HG02840 (cell line): ENCODE data around the gene FAF1.

Experiments used
- ATAC-seq: cut with Tn5 transposase; IDR thresholded peaks from one replicate; pipeline ENCODE4 v1.9.1; 2021; ENCODE audit warnings: mild to moderate bottlenecking, moderate library complexity, moderate number of reproducible peaks; ENCODE audit not compliant: unreplicated experiment, low FRiP score

FAF1 gene

DNA sequence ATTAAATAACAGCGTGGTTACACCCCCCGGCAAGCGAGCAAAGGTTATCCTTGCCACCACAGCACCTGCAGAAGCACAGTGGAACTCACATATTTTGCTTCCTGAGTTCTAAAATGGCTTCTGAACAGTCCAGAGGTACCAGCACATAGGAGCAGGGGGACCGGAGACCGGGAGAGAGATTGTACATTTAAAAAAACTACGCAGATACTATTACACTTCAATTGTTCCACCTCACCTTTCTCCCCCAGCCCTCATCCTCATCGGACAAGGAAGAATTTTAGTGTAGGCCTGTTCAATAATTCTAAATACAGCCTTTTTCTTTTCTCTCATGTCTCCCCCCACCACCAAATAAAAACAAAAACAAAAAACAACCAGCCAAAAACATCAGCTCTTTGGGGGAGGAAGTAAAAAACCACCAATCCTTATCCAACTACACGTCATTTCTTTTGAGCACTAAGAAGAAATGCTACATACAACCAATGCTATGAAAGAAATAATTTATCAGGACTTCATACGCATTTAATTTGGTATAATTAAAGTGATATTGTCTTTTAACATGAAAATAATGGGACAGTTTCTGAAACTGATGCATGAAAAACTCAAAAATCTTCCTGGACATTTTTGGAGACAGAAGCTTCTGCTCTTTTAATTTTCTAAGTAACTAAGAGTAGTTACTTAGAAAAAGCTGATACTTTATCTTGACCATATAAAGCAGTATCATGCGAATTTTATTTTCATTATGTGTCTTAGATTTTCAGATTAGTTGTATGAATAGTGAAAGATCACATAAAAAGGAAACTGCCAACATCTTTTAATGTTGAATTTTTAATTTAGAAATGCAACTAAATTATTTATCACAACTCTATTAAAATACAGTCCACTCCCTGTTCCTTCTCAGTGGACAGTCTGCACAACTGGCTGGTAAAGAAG is 19.1 kb upstream of the FAF1 start:
- no peak for ATAC-seq

DNA sequence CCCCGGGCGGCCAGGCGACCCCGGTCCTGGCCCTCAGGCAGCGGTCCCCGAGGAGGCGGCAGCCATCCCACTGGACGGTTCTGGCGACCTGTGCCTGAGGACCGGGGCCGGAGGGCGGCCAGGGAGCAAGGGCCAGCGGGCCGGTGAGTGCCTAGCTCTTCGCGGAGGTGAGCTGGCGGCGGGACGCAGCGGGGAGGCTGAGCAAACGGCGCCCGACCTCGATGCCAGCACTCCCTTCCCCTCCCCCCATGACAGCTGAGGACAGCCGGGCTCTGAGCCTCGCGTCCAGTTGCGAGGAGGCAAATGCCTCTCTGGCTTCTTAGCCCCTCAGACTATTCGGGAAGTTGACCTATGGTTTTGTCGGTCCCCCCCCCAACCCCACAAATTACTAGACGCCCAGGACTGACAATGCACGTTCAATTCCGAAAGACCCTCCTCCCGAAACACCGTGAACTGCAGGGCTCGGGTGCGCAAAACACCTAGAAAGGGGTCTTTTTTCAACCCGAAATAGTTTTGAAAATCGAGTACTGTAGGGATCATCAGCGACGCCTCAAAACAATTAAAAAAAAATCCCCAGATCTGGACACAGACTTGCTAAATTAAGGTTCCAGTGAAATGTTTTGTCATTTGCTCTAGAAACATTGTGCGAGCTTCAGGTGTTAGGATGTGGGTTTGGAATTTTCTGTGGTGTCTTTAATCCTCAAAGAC is 18.2 kb upstream of the FAF1 start:
- ATAC-seq = peak; percentile 34

- peak; percentile 40 for ATAC-seq
Observed at GRCh38 chr1:50977575-50978143, 17.6 kb upstream of the FAF1 start.

DNA sequence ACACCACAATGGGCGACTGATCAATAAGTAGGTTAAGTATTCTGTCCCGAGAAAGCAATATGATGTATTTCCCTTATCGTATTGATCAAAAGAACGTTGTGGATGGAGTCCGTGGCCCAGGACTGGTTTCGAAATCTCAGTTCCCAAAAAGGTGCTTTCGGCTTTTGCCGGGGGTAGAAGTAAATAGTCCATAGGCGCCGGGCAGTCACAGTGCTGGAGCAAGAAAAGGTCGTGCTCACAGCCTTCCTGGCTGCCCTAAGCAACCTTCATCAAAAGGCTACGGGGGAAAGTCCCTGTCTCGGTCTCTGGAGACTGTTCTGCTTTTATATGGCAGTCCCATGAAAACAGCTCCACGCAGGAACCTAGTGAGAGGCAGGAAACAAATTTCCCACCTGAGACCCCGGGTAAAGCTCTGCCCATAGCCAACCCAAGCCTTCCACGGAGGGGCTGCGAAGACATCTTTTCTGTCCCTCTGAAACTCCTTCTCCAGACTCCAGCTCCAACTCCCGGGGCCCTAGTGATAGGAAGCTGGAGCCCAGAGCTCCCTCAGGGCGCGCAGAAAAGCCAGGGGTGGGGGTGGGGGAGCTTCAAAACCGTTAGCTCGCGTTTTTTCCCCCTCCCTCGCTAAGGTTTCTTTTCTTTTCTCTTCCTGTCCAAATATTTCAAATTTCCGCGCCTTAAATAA is 17.0 kb upstream of the FAF1 start:
- peak; percentile 48 for ATAC-seq

GRCh38 chr1:50976111-50976889 is 16.2 kb upstream of the FAF1 start:
- ATAC-seq = peak; percentile 3

DNA sequence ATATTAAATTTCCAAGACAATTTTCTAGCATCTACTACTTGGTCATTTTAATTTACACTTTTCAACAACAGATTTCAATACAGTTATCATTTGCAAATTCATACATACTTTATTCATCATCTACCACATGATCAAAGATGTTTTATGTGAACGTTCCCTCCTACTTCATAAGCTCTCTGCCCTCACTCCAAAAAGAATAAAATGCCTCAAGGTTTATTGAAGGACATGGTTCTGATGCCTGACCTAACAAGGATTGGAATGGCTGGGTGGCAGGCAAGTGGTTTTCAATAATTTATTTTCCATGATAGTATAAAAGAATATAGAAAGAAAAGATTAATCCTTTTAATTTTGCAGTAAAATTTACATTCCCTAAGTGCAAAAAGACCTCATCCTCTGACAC is 15.4 kb upstream of the FAF1 start:
- ATAC-seq = no peak

GRCh38 chr1:50974618-50974935 is 14.5 kb upstream of the FAF1 start:
- ATAC-seq = no peak

DNA sequence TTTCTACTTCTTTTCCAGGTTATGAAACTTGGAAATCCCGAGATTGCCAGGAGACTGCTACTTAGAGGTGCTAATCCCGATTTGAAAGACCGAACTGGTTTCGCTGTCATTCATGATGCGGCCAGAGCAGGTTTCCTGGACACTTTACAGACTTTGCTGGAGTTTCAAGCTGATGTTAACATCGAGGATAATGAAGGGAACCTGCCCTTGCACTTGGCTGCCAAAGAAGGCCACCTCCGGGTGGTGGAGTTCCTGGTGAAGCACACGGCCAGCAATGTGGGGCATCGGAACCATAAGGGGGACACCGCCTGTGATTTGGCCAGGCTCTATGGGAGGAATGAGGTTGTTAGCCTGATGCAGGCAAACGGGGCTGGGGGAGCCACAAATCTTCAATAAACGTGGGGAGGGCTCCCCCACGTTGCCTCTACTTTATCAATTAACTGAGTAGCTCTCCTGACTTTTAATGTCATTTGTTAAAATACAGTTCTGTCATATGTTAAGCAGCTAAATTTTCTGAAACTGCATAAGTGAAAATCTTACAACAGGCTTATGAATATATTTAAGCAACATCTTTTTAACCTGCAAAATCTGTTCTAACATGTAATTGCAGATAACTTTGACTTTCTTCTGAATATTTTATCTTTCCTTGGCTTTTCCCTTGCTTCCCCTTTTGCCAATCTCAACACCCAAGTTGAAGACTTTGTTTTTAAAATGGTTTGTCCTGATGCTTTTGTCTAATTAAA is 14.0 kb upstream of the FAF1 start:
- ATAC-seq = no peak

DNA sequence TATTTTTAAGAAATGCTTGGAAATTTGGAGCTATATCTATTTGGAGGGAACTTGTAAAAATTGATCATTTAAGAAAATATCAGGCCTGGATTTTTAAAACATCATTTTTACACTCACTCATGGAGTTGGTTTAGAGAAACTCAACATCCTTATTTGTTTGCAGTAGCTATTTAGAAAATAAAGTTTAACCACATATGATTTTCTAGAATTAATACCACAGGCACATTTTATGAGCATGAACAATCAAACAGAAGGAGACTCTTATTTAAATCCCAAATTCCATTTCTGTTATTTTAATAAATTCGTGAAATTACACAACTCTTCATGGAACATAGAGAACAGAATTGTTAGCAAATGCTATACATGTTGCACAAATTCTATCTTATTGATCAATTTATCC is 13.2 kb upstream of the FAF1 start:
- no peak for ATAC-seq

DNA sequence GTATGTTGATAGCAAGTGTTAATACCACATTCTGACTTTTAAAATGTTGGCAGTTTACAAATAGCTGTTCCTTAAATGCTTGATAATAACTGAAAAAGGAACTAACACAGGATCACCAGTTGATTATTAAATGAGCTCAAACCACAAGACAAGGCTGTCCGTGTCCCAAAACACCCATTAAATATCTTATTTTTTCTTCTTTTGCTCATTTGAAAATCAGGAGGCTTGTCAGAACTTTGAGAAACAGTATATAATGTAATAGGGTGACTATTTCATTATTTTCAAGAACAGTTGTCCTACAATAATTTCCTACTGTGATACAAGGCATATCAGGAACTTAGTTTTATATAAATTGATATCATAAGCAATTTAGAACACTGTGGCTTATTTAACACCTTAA is 12.7 kb upstream of the FAF1 start:
- ATAC-seq = no peak

DNA sequence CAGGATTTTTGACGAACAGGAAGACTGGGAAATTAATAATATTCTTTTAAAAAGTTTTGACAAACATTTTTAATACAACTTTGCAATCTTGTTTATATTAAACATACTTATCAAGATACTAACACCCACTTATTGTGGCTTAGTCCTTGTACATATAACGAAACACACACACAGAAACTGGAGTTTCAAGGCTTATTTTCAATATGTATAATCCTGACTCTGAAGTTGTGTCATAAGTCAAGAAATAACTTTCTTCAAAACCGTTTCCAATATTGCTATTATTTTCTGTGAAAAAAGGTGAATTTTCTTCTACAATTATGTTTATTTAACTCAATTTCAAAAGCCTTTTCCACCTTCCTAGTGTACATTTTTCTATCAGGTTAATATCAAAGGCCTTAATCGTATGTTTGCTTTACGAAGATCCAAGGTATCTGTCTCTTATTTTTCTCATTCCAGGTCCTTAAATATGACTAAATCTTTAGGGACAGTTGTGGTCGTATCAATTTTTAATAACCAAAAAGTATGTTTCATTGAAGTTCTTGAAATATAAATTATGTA is 11.8 kb upstream of the FAF1 start:
- no peak for ATAC-seq

DNA sequence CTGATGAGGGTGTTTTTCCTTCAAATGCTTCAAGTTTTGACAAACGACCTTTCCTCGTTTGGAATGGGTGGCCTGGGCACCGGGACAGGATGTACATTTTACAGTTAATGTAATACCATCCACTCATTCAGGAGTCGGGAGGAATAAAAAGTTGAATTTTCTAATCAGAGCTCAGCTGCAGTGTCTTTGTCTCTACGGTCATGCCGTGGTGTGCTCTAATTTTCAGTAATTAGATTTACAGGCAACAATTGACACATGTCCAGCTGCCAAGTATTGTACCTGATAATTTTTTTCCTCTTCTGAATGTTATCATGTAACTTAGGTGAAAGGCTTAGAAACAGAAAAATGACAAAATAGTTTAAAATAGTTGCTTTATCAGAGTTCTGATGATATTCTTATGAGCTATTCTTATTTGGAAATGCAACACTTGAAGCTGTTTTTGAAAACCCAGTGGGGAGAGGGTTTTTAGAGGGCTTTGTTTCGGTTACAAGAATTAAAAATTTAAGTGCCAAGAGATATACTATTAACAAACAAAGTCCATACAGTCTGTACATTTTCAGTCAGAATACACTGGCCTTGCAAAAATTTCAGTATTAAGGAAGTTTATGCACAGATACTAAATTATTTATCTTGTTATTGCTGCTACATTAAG is 11.0 kb upstream of the FAF1 start:
- no peak for ATAC-seq

DNA sequence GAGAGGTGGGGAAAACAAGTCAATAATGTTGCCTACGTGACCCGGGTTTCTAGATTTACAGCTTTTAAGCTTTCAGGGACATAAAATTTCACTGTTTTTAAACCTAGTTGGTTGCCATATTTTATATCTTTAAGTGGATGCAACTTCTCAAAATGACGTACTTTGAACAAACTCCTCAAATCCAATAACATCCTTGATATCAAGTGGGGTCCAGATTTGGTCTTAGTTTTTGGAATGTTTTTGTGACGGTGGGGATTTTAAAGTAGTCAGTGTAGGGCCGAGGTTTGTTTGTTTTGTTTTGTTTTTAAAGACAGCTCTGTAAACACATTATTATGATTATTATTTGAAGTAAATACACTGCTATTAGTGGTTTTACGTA is 10.4 kb upstream of the FAF1 start:
- ATAC-seq = no peak

- ATAC-seq = peak; percentile 25
Observed at GRCh38 chr1:50969611-50970508, 9.8 kb upstream of the FAF1 start, which contains the start of gene CDKN2C. TSS of gene CDKN2C (plus strand) at chr1:50970245. CDS start at chr1:50970369, 124 bp downstream.

DNA sequence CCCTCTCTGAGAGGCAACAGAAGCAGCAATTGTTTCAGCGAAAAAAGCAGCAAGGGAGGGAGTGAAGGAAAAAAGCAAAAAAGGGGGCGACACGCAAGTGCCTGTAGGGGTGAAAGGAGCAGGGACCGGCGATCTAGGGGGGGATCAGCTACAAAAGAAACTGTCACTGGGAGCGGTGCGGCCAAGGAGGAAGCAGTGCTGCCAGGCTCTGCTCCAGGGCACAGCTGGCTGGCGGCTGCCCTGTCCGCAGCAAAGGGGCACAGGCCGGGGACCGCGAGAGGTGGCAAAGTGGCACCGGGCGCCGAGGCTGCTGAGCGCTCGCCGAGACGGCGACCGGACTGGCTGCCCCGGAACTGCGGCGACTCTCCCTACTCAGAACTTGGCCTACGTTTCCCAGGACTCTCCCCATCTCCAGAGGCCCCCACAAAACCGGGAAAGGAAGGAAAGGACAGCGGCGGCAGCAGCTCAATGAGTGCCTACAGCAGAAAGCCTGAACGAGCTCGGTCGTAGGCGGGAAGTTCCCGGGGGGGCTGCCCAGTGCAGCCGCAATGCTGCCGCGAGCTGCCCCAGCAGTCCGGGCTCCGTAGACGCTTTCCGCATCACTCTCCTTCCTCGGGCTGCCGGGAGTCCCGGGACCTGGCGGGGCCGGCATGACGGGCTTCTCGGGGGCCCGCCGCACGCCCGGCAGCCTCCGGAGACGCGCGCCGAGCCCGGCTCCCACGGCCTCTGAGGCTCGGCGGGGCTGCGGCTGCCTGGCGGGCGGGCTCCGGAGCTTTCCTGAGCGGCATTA is 8.9 kb upstream of the FAF1 start:
- ATAC-seq = peak; percentile 30

GRCh38 chr1:50968158-50968820 is 8.2 kb upstream of the FAF1 start:
- ATAC-seq = peak; percentile 69
